ENCODE data around the gene ZNF783.

- TF ChIP-seq CTCF (conservative IDR thresholded peaks at IDR 0.05) (no peak), EZH2 (IDR thresholded peaks at IDR 0.05; ENCODE audit: low read depth) (no peak)
These were observed 54.6 kb downstream of the ZNF783 start for GRCh38 chr7:149316606-149317005.

Measured in PC-9 (cell line).